Panc1 (cell line): ENCODE data around the gene MARK4. TPM values are rescaled to one million over a fixed set of nuclear protein-coding genes. Genes with fewer than 3 reads are reported as not detected.

Experiments used
- ATAC-seq: fragments of 200-7000 bp; cut with Tn5 transposase; 2 replicates; pipeline ENCODE4 v1.9.1; 2020; ENCODE audit warnings: mild to moderate bottlenecking, moderate library complexity
- BruUV-seq: library from RNA; stranded (reverse); fragments of 400-500 nt; replicated peaks from 2 replicates; lab custom pipeline; 2021; lab: Mats Ljungman, UMichigan
- CTCF ChIA-PET: fragments of 300-600 bp; sonication (Branson Sonifier 250); formaldehyde crosslinking; loops from one replicate; lab custom pipeline; 2022; ENCODE audit warnings: antibody characterized with exemption; lab: Charles Lee
- POLR2A ChIA-PET: fragments of 300-600 bp; sonication (Branson Sonifier 250); formaldehyde crosslinking; loops from one replicate; lab custom pipeline; 2022; ENCODE audit warnings: antibody characterized with exemption; lab: Charles Lee
- DNase-seq: peaks from one replicate; pipeline ENCODE4 v3.0.0-alpha.2; 2010; ENCODE audit warnings: low read depth, low spot score
- H3K27ac ChIP-seq: 2 replicates; pipeline ENCODE4 v1.5.1; 2011; ENCODE audit warnings: mild to moderate bottlenecking, low read length, inconsistent platforms
- H3K27me3 ChIP-seq: fragments of 200-500 bp; sonication (Bioruptor generic); 2 replicates; pipeline ENCODE4 v1.6.0; 2014; ENCODE audit warnings: low read length, inconsistent platforms; ENCODE audit not compliant: control insufficient read depth, insufficient read depth
- H3K36me3 ChIP-seq: fragments of 200-500 bp; sonication (Bioruptor generic); 2 replicates; pipeline ENCODE4 v1.5.1; 2014; ENCODE audit warnings: inconsistent platforms, mild to moderate bottlenecking, low read length, moderate library complexity; ENCODE audit not compliant: control insufficient read depth, insufficient read depth
- H3K4me1 ChIP-seq: 2 replicates; pipeline ENCODE4 v1.5.1; 2011; ENCODE audit warnings: inconsistent platforms, mild to moderate bottlenecking, low read length, moderate library complexity; ENCODE audit not compliant: control insufficient read depth, insufficient read depth
- H3K4me3 ChIP-seq, 2 experiments: 2 replicates each; pipeline ENCODE4 v1.5.1; 2011 to 2012; ENCODE audit warnings: low read depth in 2 of 2, low read length in 2 of 2, mild to moderate bottlenecking in 2 of 2, inconsistent platforms in 1 of 2, moderate library complexity in 1 of 2
- H3K9me3 ChIP-seq: fragments of 200-500 bp; sonication (Bioruptor generic); 2 replicates; pipeline ENCODE4 v1.5.1; 2014; ENCODE audit warnings: low read depth, mild to moderate bottlenecking, inconsistent platforms, low read length, moderate library complexity; ENCODE audit not compliant: control insufficient read depth, insufficient read depth
- CTCF ChIP-seq: fragments of 450-650 bp; IDR thresholded peaks from 2 replicates; pipeline ENCODE4 v1.5.1; 2017; ENCODE audit warnings: mild to moderate bottlenecking
- POLR2AphosphoS5 ChIP-seq: IDR thresholded peaks from 2 replicates; pipeline ENCODE4 v1.6.1; 2012; ENCODE audit warnings: mild to moderate bottlenecking, low read depth, low read length, moderate library complexity
- REST ChIP-seq, 2 experiments: IDR thresholded peaks; 2 replicates each; pipeline ENCODE4 v1.6.1; 2011 to 2012; ENCODE audit warnings: low read depth in 2 of 2, control low read depth in 1 of 2, low read length in 1 of 2, mild to moderate bottlenecking in 1 of 2, moderate library complexity in 1 of 2; ENCODE audit not compliant: insufficient read depth in 1 of 2
- SIN3A ChIP-seq: IDR thresholded peaks from 2 replicates; pipeline ENCODE4 v1.6.1; 2012; ENCODE audit warnings: low read depth, mild to moderate bottlenecking, low read length, moderate library complexity, borderline replicate concordance; ENCODE audit not compliant: insufficient read depth
- TCF7L2 ChIP-seq: IDR thresholded peaks from 2 replicates; pipeline ENCODE4 v1.6.1; 2011; ENCODE audit warnings: mild to moderate bottlenecking, low read depth, low read length, inconsistent platforms
- in situ Hi-C: cut with HindIII; loops from 2 replicates; pipeline ENCODE4 v1.10.0; 2016; ENCODE audit warnings: low sequenced_read_pairs, low pct_unique_long_range_greater_than_20kb
- intact Hi-C: fragments of 100-400 bp; cut with micrococcal nuclease; formaldehyde crosslinking; loops from one replicate; pipeline ENCODE4 v1.10.0; 2022; ENCODE audit not compliant: unreplicated experiment
- total RNA-seq: library from RNA; stranded (reverse); gene quantifications from one replicate; pipeline ENCODE4 v1.2.1, GENCODE V29; 2021; ENCODE audit not compliant: unreplicated experiment

Gene MARK4
- total RNA-seq, 1 experiment from 2014 or later, result 21.6 TPM

GRCh38 chr19:45243144-45243732, 7.8 kb upstream of the MARK4 start:
- Histone ChIP-seq H3K27ac (no peak overlapping the region), H3K9me3 (no peaks in the 10 kb centered on the region), H3K4me1 (no peaks in the 10 kb centered on the region), H3K4me3 (no peak overlapping the region), H3K27me3 (no peaks in the 10 kb centered on the region), H3K36me3 (no peaks in the 10 kb centered on the region)
- ChIA-PET CTCF (no interaction called here), POLR2A (interaction anchor here (0.5 to 0.6 kb wide), 3 partner anchors 33 to 160 kb away, joined by 3 to 7 read pairs (median 3); no protein-coding TSS in a partner anchor)
- TF ChIP-seq TCF7L2, result no peak
- no peak for TF ChIP-seq SIN3A
- TF ChIP-seq REST (IDR thresholded peaks at IDR 0.05; ENCODE audit: insufficient read depth in 1 of 2, low read depth in 2 of 2, low read length in 1 of 2), result no peak
- no peak for TF ChIP-seq POLR2AphosphoS5
- TF ChIP-seq CTCF, result no peak
- DNase-seq (no peak), ATAC-seq (no peak)
- intact Hi-C loops (no loop called here), in situ Hi-C loops (no loop called here)
- no TSS peak for BruUV-seq

GRCh38 chr19:45244133-45244794, 6.8 kb upstream of the MARK4 start:
- in situ Hi-C loops (no loop called here), intact Hi-C loops (no loop called here)
- ChIA-PET POLR2A (no interaction called here), CTCF (no interaction called here)
- DNase-seq, result no peak
- H3K4me3 ChIP-seq, result no peak overlapping the region
- H3K27ac ChIP-seq, result no peak overlapping the region
- BruUV-seq, result no TSS peak
- H3K9me3 ChIP-seq, result no peaks in the 10 kb centered on the region
- no peak for ATAC-seq
- TF ChIP-seq REST (IDR thresholded peaks at IDR 0.05; ENCODE audit: insufficient read depth in 1 of 2, low read depth in 2 of 2, low read length in 1 of 2) (no peak), POLR2AphosphoS5 (no peak), CTCF (no peak), TCF7L2 (no peak), SIN3A (no peak)
- no peaks in the 10 kb centered on the region for H3K27me3 ChIP-seq
- H3K36me3 ChIP-seq, result no peaks in the 10 kb centered on the region
- no peaks in the 10 kb centered on the region for H3K4me1 ChIP-seq
